CD4-positive, alpha-beta T cell (primary cell): ENCODE measurements around the gene KCTD21. TPM values are rescaled to one million over a fixed set of nuclear protein-coding genes. Genes with fewer than 3 reads are reported as not detected.

Source experiments
- ATAC-seq: fragments of 200-7000 bp; cut with Tn5 transposase; one replicate; pipeline ENCODE4 v1.10.0; 2022; ENCODE audit warnings: mild to moderate bottlenecking; ENCODE audit not compliant: poor library complexity
- CTCF ChIA-PET: fragments of 350-600 bp; sonication (Branson Sonifier 250); formaldehyde crosslinking; loops from one replicate; lab custom pipeline; 2021; ENCODE audit warnings: antibody characterized with exemption, inconsistent platforms; lab: Charles Lee
- POLR2A ChIA-PET: fragments of 350-600 bp; sonication (Branson Sonifier 250); formaldehyde crosslinking; loops from one replicate; lab custom pipeline; 2021; ENCODE audit warnings: antibody characterized with exemption, inconsistent platforms; lab: Charles Lee
- DNase-seq, 14 experiments: peaks; one replicate each; pipeline ENCODE4 v3.0.0-alpha.2; 2013 to 2020; ENCODE audit warnings: mixed read lengths in 2 of 14
- H3K27ac ChIP-seq, 2 donors: one replicate each; pipeline versions ENCODE4 v1.5.1 to v1.7.0; 2013; ENCODE audit warnings: low read length in 2 of 2, low read depth in 1 of 2, mild to moderate bottlenecking in 1 of 2
- H3K27me3 ChIP-seq, 2 experiments: 1 replicate in 1 of 2; 2 replicates in 1 of 2; pipeline versions ENCODE4 v1.6.1 to v1.7.0; 2013; ENCODE audit warnings: low read length in 2 of 2, control low read depth in 1 of 2, mild to moderate bottlenecking in 1 of 2, moderate library complexity in 1 of 2; ENCODE audit not compliant: insufficient read depth in 2 of 2, control insufficient read depth in 1 of 2
- H3K36me3 ChIP-seq: one replicate; pipeline ENCODE4 v1.6.1; 2013; ENCODE audit warnings: low read length, control low read depth; ENCODE audit not compliant: insufficient read depth
- H3K4me1 ChIP-seq: one replicate; pipeline ENCODE4 v1.6.1; 2013; ENCODE audit warnings: low read length, control low read depth; ENCODE audit not compliant: insufficient read depth
- H3K4me3 ChIP-seq: one replicate; pipeline ENCODE4 v1.5.1; 2013; ENCODE audit warnings: mild to moderate bottlenecking, low read length, moderate library complexity
- H3K9me3 ChIP-seq, 2 experiments: 1 replicate in 1 of 2; 2 replicates in 1 of 2; pipeline versions ENCODE4 v1.6.1 to v1.7.0; 2013; ENCODE audit warnings: low read length in 2 of 2, mild to moderate bottlenecking in 2 of 2, control low read depth in 1 of 2, moderate library complexity in 1 of 2; ENCODE audit not compliant: control insufficient read depth in 1 of 2, insufficient read depth in 1 of 2
- H3K27ac Mint-ChIP-seq: one replicate; pipeline ENCODE4 v1.8.0; 2020; ENCODE audit warnings: mixed read lengths
- H3K27me3 Mint-ChIP-seq: one replicate; pipeline ENCODE4 v1.8.0; 2021; ENCODE audit warnings: mixed read lengths
- H3K36me3 Mint-ChIP-seq: one replicate; pipeline ENCODE4 v1.8.0; 2021; ENCODE audit warnings: low read depth, mixed read lengths
- H3K4me1 Mint-ChIP-seq: one replicate; pipeline ENCODE4 v1.8.0; 2021; ENCODE audit warnings: low read depth, mixed read lengths
- H3K4me3 Mint-ChIP-seq: one replicate; pipeline ENCODE4 v1.8.0; 2020; ENCODE audit warnings: mild to moderate bottlenecking, mixed read lengths
- H3K9me3 Mint-ChIP-seq: one replicate; pipeline ENCODE4 v1.8.0; 2020; ENCODE audit warnings: mixed read lengths
- intact Hi-C, 2 experiments: fragments of 100-400 bp; cut with DNase I in 1 of 2; cut with micrococcal nuclease in 1 of 2; formaldehyde crosslinking; loops; one replicate each; pipeline versions ENCODE4 v1.15.1 to v1.9.0; 2023 to 2025; cut with DNase I, micrococcal nuclease
- total RNA-seq, 174 experiments: library from RNA in 2 of 174; stranded (reverse) in 2 of 174; gene quantifications; one replicate each; pipeline ENCODE4 v1.2.3 and lab custom pipeline; 2021 to 2026
- TF ChIP-seq, protein P1 (sequence below): fragments of 200-600 bp; IDR thresholded peaks from one replicate; pipeline ENCODE4 v1.8.0; 2022; ENCODE audit warnings: antibody characterized with exemption, mild to moderate bottlenecking

The KCTD21 gene
- total RNA-seq, 2 experiments from 2014 or later, result 3.5 to 6.5 TPM

DNA sequence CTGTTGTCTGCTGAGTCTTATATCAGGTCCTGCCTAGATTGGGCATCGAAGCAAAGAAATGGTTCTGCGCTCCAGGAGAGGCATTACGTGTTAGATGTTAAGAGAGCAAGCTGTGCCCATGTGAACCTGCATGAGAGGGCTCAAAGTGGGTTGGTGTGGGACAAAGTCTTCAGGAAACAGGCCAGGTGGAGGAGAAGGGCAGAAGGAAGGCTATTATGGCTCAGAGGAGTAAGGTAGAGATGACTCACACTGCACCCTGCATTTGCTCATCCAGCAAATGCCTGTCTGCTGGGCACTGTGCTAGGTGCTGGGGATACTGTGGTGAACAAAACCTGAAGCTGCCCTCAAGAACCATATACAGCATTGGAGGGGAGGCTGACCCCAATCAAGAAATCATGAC is 6.1 kb upstream of the KCTD21 start:
- DNase-seq, result no peak
- Histone ChIP-seq H3K9me3 (no peaks in the 10 kb centered on the region), H3K27ac (no peak overlapping the region), H3K36me3 (peaks cover 13% of the 10 kb centered on the region), H3K4me3 (no peak overlapping the region), H3K27me3 (no peaks in the 10 kb centered on the region), H3K4me1 (peaks cover 30% of the 10 kb centered on the region)
- TF ChIP-seq, protein P1, sequence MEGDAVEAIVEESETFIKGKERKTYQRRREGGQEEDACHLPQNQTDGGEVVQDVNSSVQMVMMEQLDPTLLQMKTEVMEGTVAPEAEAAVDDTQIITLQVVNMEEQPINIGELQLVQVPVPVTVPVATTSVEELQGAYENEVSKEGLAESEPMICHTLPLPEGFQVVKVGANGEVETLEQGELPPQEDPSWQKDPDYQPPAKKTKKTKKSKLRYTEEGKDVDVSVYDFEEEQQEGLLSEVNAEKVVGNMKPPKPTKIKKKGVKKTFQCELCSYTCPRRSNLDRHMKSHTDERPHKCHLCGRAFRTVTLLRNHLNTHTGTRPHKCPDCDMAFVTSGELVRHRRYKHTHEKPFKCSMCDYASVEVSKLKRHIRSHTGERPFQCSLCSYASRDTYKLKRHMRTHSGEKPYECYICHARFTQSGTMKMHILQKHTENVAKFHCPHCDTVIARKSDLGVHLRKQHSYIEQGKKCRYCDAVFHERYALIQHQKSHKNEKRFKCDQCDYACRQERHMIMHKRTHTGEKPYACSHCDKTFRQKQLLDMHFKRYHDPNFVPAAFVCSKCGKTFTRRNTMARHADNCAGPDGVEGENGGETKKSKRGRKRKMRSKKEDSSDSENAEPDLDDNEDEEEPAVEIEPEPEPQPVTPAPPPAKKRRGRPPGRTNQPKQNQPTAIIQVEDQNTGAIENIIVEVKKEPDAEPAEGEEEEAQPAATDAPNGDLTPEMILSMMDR, result no peak
- POLR2A ChIA-PET, result interaction anchor here (1.4 kb wide), 1 partner anchor 9 kb away, joined by 4 read pairs; no protein-coding TSS in a partner anchor
- no peak for ATAC-seq
- H3K36me3 Mint-ChIP-seq, result peaks cover 22% of the 10 kb centered on the region
- H3K4me3 Mint-ChIP-seq, result no peak overlapping the region
- peak overlapping the region; percentile 8 for H3K27ac Mint-ChIP-seq
- peaks cover 57% of the 10 kb centered on the region for H3K4me1 Mint-ChIP-seq
- intact Hi-C loops, result loop anchor here in 1 of 2 experiments (5.0 kb wide), 1 partner anchor 112 kb away; no protein-coding TSS in a partner anchor
- no peaks in the 10 kb centered on the region for H3K27me3 Mint-ChIP-seq
- CTCF ChIA-PET, result no interaction called here
- no peaks in the 10 kb centered on the region for H3K9me3 Mint-ChIP-seq

DNA sequence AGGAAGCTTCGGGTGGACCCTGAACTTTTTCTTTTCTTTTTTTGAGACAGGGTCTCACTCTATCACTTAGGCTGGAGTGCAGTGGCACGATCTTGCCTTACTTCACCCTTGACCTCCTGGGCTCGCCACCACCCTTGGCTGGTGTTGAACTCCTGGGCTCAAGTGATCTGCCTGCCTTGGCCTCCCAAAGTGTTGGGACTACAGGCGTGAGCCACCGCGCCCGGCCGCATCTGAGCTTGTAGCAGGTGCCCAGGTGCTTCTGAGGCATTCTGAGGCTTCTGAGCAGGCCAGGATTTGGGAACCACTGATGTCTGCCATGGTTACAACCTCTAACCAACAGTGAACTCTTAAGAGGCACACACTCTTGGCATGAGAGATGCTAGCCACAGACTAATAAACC is 5.4 kb upstream of the KCTD21 start:
- intact Hi-C loops, result loop anchor here in 1 of 2 experiments (5.0 kb wide), 1 partner anchor 112 kb away; no protein-coding TSS in a partner anchor
- Mint-ChIP-seq H3K9me3 (no peaks in the 10 kb centered on the region), H3K4me3 (no peak overlapping the region), H3K36me3 (peaks cover 22% of the 10 kb centered on the region), H3K27me3 (no peaks in the 10 kb centered on the region), H3K4me1 (peaks cover 58% of the 10 kb centered on the region), H3K27ac (peak overlapping the region; percentile 69)
- Histone ChIP-seq H3K36me3 (peaks cover 9% of the 10 kb centered on the region), H3K27ac (no peak overlapping the region), H3K27me3 (no peaks in the 10 kb centered on the region), H3K4me1 (peaks cover 36% of the 10 kb centered on the region), H3K9me3 (no peaks in the 10 kb centered on the region), H3K4me3 (no peak overlapping the region)
- DNase-seq, result no peak
- no peak for ATAC-seq
- ChIA-PET POLR2A (interaction anchor here (1.4 kb wide), 1 partner anchor 9 kb away, joined by 4 read pairs; no protein-coding TSS in a partner anchor), CTCF (no interaction called here)
- TF ChIP-seq, protein P1, result no peak

DNA sequence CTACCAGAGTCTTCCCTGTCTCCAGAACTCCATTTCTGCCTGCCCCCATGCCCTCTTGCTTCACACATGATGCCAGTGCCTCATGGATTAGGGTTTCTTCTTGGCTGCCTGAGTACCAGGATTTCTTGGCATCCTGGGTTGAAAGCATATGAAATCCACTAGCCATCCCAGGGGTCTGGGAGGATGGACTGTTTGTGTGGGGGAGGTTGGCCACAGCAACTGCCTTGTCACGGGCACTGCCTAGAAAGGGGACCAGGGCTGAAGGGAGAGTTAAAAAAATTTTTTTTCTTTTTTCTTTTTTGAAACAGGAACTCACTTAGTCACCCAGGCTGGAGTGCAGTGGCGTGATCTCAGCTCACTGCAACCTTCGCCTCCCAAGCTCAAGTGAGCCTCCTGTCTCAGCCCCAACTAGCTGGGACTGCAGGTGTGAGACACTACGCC is 4.5 kb upstream of the KCTD21 start:
- ChIA-PET POLR2A (interaction anchor here (1.4 kb wide), 1 partner anchor 10 kb away, joined by 4 read pairs; no protein-coding TSS in a partner anchor), CTCF (no interaction called here)
- Mint-ChIP-seq H3K9me3 (no peaks in the 10 kb centered on the region), H3K27ac (peak overlapping the region; percentile 69), H3K4me3 (peak overlapping the region; percentile 56), H3K27me3 (no peaks in the 10 kb centered on the region), H3K4me1 (peaks cover 63% of the 10 kb centered on the region), H3K36me3 (peaks cover 24% of the 10 kb centered on the region)
- no peak overlapping the region for H3K4me3 ChIP-seq
- ATAC-seq (no peak), DNase-seq (peak in 6 of 14 experiments; percentile 21 to 55 (median 34))
- H3K27ac ChIP-seq, result no peak overlapping the region
- H3K27me3 ChIP-seq, result no peaks in the 10 kb centered on the region
- intact Hi-C loops, result loop anchor here in 1 of 2 experiments (5.0 kb wide), 1 partner anchor 111 kb away; no protein-coding TSS in a partner anchor
- peaks cover 3% of the 10 kb centered on the region for H3K36me3 ChIP-seq
- H3K4me1 ChIP-seq, result peaks cover 38% of the 10 kb centered on the region
- TF ChIP-seq, protein P1, result no peak
- no peaks in the 10 kb centered on the region for H3K9me3 ChIP-seq
